Effector memory CD8-positive, alpha-beta T cell (primary cell): ENCODE measurements around the gene SERGEF.

ENCODE experiments used
- ATAC-seq: fragments of 150-1000 bp; cut with Tn5 transposase; replicated peaks from 2 replicates; pipeline ENCODE4 v1.10.0; 2021; ENCODE audit warnings: mild to moderate bottlenecking, moderate library complexity
- DNase-seq, 3 experiments: peaks; one replicate each; pipeline ENCODE4 v3.0.0; 2021
- H3K27ac Mint-ChIP-seq, 2 donors: one replicate each; pipeline ENCODE4 v1.8.0; 2022; ENCODE audit warnings: mild to moderate bottlenecking in 2 of 2, mixed read lengths in 2 of 2, moderate library complexity in 2 of 2
- H3K27me3 Mint-ChIP-seq, 2 donors: one replicate each; pipeline ENCODE4 v1.8.0; 2022; ENCODE audit warnings: mixed read lengths in 2 of 2
- H3K36me3 Mint-ChIP-seq: one replicate; pipeline ENCODE4 v1.8.0; 2022; ENCODE audit warnings: mild to moderate bottlenecking, moderate library complexity, mixed read lengths; ENCODE audit not compliant: insufficient read depth
- H3K4me1 Mint-ChIP-seq, 2 donors: one replicate each; pipeline ENCODE4 v1.8.0; 2022; ENCODE audit warnings: low read depth in 2 of 2, mixed read lengths in 2 of 2
- H3K4me3 Mint-ChIP-seq, 2 donors: one replicate each; pipeline ENCODE4 v1.8.0; 2022; ENCODE audit warnings: mild to moderate bottlenecking in 2 of 2, mixed read lengths in 2 of 2, moderate library complexity in 2 of 2
- H3K9me3 Mint-ChIP-seq, 2 donors: one replicate each; pipeline ENCODE4 v1.8.0; 2022; ENCODE audit warnings: mixed read lengths in 2 of 2

SERGEF gene

GRCh38 chr11:17750013-17750800 lies 262.6 kb downstream of the SERGEF start:
- ATAC-seq (no peak), DNase-seq (no peak)
- no peaks in the 10 kb centered on the region for H3K4me1 Mint-ChIP-seq
- H3K27me3 Mint-ChIP-seq = peaks cover 40 to 68% of the 10 kb centered on the region in 2 donors
- peaks cover 3% of the 10 kb centered on the region for H3K36me3 Mint-ChIP-seq
- H3K4me3 Mint-ChIP-seq = no peak overlapping the region
- H3K9me3 Mint-ChIP-seq = no peaks in the 10 kb centered on the region
- no peak overlapping the region for H3K27ac Mint-ChIP-seq

DNA sequence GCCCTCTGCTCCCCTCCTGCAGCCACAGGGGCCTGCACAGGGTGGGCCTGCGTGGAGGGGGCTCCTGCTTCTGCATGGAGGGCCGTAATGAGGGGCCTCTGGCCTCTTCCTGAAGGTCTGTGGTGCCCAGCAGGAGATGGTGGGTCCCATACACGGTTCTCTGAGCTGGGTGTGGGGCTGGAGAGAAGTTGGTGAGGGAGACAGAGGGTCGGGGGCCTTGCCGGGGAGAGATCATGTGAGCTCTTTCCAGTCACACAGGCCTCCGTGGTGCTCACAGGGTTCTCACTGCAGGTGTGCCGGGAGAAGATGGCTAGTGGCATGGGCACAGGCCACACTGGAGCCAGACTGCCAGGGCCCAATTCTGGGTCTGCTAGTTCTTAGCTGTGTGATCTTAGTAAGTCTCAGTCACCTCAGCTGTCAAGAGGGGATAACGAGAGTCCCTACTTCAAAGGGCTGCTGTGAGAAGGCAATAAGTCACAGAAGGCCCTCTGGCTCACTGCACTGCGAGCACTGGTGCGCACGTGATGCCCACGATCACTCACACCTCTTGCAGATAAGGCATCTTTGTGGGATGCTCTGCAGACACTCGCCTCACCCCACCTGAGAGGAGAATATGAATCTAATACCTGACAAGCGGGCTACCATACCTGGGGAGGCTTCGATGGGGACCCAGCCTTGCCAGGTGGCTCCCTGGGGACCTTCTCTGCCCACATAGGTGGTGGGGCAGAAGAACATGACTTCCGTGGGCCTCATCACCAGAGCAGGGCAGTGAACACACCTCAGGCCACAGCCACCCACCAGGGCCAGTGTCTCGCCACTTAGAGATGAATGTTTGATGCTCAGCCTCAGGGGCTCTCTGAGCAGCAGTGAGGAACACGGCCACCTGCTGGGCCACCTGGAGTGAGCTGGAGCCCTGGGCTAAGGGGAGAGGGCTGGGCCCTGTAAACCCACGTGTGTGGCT lies 263.8 kb downstream of the SERGEF start:
- no peak overlapping the region for H3K27ac Mint-ChIP-seq
- DNase-seq (no peak), ATAC-seq (no peak)
- H3K27me3 Mint-ChIP-seq = peaks cover 42 to 72% of the 10 kb centered on the region in 2 donors
- no peak overlapping the region for H3K4me3 Mint-ChIP-seq
- H3K9me3 Mint-ChIP-seq = no peaks in the 10 kb centered on the region
- H3K4me1 Mint-ChIP-seq = no peaks in the 10 kb centered on the region
- peaks cover 3% of the 10 kb centered on the region for H3K36me3 Mint-ChIP-seq

DNA sequence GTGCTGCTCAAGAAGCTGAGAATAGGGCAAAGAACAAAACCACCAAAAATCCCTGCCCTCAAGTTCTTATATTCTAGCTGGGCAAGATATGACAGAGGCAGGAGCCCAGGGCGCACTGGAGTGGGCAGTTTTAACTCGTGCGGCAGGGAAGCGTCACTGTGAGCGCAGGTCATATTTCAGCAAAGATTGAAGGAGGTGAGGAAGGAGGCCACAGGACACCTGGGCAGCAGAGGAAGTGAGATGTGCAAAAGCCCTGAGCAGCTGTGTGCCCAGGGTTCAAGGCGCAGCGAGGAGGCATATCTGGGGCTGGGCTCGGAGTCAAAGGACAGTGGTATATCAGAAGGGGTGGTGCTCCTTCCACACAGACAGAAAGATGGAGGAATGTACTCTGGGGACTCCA lies 264.8 kb downstream of the SERGEF start:
- Mint-ChIP-seq H3K4me1 (no peaks in the 10 kb centered on the region), H3K4me3 (no peak overlapping the region), H3K9me3 (no peaks in the 10 kb centered on the region), H3K27ac (no peak overlapping the region), H3K27me3 (peaks cover 43 to 72% of the 10 kb centered on the region in 2 donors), H3K36me3 (peaks cover 3% of the 10 kb centered on the region)
- ATAC-seq (no peak), DNase-seq (no peak)

GRCh38 chr11:17747131-17747955 lies 265.5 kb downstream of the SERGEF start:
- Mint-ChIP-seq H3K4me3 (no peak overlapping the region), H3K4me1 (no peaks in the 10 kb centered on the region), H3K27me3 (peaks cover 43 to 67% of the 10 kb centered on the region in 2 donors), H3K36me3 (peaks cover 3% of the 10 kb centered on the region), H3K9me3 (no peaks in the 10 kb centered on the region), H3K27ac (no peak overlapping the region)
- ATAC-seq (no peak), DNase-seq (no peak)

- Mint-ChIP-seq H3K9me3 (no peaks in the 10 kb centered on the region), H3K36me3 (peaks cover 3% of the 10 kb centered on the region), H3K27me3 (peaks cover 47 to 63% of the 10 kb centered on the region in 2 donors), H3K27ac (no peak overlapping the region), H3K4me3 (no peak overlapping the region), H3K4me1 (no peaks in the 10 kb centered on the region)
- ATAC-seq = no peak
- no peak for DNase-seq
These were observed 266.8 kb downstream of the SERGEF start for GRCh38 chr11:17746096-17746495.

GRCh38 chr11:17745023-17745772 lies 267.6 kb downstream of the SERGEF start:
- ATAC-seq = no peak
- no peak overlapping the region for H3K4me3 Mint-ChIP-seq
- peaks cover 40 to 54% of the 10 kb centered on the region in 2 donors for H3K27me3 Mint-ChIP-seq
- peaks cover 3% of the 10 kb centered on the region for H3K36me3 Mint-ChIP-seq
- DNase-seq = no peak
- no peaks in the 10 kb centered on the region for H3K9me3 Mint-ChIP-seq
- no peak overlapping the region for H3K27ac Mint-ChIP-seq
- no peaks in the 10 kb centered on the region for H3K4me1 Mint-ChIP-seq

DNA sequence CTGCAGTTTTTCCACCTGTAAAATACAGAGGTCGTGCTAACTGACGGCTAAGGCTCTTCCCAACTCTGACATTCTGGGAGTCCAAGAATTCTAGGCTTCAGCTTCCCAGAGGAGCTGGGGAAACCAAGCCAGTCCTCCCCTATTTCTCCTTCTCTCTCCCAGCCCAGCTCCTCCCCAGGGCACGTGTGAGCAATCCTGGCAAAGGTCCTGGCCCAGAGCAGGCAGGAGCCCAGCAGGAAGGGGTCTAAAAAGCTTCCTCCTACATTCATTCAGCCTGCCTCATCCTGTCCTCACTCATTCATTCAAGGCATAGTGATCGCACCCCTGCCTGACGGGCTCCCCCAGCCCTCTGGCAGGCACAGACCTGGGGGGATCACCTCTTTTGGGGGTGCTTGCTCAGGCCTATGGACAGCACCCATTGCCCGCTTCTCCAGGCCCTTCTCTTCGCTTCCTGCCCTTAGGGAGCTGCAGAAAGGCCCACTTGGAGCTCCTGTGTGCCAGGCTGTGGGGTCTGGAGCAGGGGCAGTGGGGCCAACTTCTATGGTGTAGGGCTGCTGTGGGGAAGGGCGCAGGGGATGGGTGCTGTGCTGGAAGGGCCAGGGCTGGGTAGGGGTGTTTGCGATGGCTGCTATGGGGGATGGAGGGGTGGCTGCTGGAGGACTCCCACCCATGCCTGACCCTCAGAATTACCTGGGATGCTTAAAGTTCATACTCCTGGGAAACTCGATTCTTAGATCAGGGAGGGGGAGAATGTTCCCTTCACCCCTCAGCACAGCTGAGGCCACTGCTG lies 268.5 kb downstream of the SERGEF start:
- H3K27me3 Mint-ChIP-seq = peaks cover 40 to 45% of the 10 kb centered on the region in 2 donors
- DNase-seq (no peak), ATAC-seq (no peak)
- peaks cover 3% of the 10 kb centered on the region for H3K36me3 Mint-ChIP-seq
- H3K9me3 Mint-ChIP-seq = no peaks in the 10 kb centered on the region
- H3K27ac Mint-ChIP-seq = no peak overlapping the region
- H3K4me1 Mint-ChIP-seq = no peaks in the 10 kb centered on the region
- no peak overlapping the region for H3K4me3 Mint-ChIP-seq

- Mint-ChIP-seq H3K27me3 (peaks cover 40 to 44% of the 10 kb centered on the region in 2 donors), H3K4me1 (no peaks in the 10 kb centered on the region), H3K27ac (no peak overlapping the region), H3K9me3 (no peaks in the 10 kb centered on the region), H3K4me3 (no peak overlapping the region), H3K36me3 (peaks cover 3% of the 10 kb centered on the region)
- DNase-seq = no peak
- no peak for ATAC-seq
These were observed 269.1 kb downstream of the SERGEF start for GRCh38 chr11:17743808-17744119.

DNA sequence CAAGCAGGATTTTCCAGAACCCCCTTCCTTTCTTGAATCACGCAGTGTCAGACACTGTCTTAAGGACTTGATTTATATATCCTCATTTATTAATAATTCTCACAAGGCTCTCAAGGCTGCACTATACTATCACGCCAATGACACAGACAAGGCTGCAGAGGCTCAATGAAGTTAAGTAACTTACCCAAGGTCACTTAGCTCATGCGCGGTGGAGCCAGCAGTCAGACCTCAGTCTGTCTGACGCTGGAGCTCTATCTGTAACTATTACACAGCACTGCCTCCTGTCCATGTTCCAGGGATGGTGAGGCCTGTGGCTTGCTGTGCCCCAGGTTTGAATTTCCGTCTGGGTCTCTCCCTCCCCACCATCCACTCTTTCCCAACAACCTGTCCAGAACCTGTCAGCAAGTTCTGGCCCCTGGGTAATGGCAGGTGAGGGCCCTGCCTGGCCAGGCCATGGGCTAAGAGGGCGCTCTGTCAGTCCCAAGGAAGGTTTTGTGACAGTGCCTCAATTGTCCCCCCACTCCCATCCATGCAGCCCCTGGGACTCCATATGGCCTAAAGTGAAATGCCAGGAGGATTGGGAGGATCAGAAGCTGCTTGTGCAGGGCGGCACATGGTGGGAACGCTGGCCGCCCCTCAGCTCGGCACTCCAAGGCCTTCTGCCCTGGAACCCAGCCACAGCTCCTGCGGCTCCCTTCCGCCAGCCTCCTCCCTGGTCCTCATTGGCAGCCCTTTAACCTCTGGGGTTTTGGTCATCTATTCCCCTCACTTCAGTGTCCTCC lies 269.6 kb downstream of the SERGEF start:
- DNase-seq = no peak
- H3K27me3 Mint-ChIP-seq = peaks cover 39 to 40% of the 10 kb centered on the region in 2 donors
- H3K27ac Mint-ChIP-seq = no peak overlapping the region
- ATAC-seq = no peak
- no peaks in the 10 kb centered on the region for H3K9me3 Mint-ChIP-seq
- H3K4me3 Mint-ChIP-seq = no peak overlapping the region
- H3K4me1 Mint-ChIP-seq = no peaks in the 10 kb centered on the region
- peaks cover 3% of the 10 kb centered on the region for H3K36me3 Mint-ChIP-seq

- H3K4me1 Mint-ChIP-seq = no peaks in the 10 kb centered on the region
- ATAC-seq (no peak), DNase-seq (no peak)
- H3K27ac Mint-ChIP-seq = no peak overlapping the region
- H3K4me3 Mint-ChIP-seq = no peak overlapping the region
- H3K27me3 Mint-ChIP-seq = peaks cover 34 to 35% of the 10 kb centered on the region in 2 donors
- H3K9me3 Mint-ChIP-seq = no peaks in the 10 kb centered on the region
- peaks cover 3% of the 10 kb centered on the region for H3K36me3 Mint-ChIP-seq
These were observed 270.8 kb downstream of the SERGEF start for GRCh38 chr11:17742019-17742418.

DNA sequence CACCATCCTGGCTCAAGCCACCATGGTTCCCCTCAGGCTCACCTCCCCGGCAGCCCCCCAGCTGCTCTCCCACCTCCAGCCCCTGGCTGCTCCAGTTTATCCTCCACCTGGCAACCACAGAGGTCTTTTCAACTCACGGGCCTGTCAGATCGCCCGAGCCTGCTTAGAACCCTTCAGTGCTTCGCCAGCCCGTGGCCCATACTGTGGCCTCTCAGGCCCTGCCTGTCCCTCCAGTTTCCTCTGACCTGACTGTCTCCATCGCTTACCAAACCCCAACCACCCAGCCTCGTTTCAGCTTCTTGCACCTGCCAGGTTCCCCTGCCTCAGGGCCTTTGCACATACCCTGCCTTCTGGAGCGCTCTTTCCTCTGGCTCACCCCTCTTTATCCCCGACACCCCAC lies 271.4 kb downstream of the SERGEF start:
- H3K4me1 Mint-ChIP-seq = peaks cover 0 to 3% of the 10 kb centered on the region in 2 donors

More for the DNA sequence above, 271.4 kb downstream of the SERGEF start:
- Mint-ChIP-seq H3K9me3 (no peaks in the 10 kb centered on the region), H3K27me3 (peaks cover 34 to 38% of the 10 kb centered on the region in 2 donors), H3K4me3 (no peak overlapping the region), H3K27ac (no peak overlapping the region), H3K36me3 (no peaks in the 10 kb centered on the region)
- ATAC-seq = no peak
- DNase-seq = no peak
